ENCODE data around the gene RNF208.

DNA sequence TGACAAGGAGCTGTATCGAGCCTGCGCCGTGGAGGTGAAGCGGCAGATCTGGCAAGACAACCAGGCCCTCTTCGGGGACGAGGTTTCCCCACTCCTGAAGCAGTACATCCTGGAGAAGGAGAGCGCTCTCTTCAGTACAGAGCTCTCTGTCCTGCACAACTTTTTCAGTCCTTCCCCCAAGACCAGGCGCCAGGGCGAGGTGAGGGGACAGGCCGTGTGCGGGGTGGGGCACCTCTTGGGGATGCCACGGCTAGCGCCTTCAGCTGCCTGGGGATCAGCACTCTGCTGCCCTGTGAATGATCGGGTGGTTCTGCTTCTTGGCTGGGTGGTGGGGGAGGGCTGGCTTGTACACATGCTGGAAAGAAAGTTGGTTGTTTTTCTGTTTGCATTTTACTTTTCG lies 34.8 kb upstream of the RNF208 start:
- TF ChIP-seq FOXJ3 (CRISPR knock-in tag; IDR thresholded peaks at IDR 0.05) (no peak), EP300 (IDR thresholded peaks at IDR 0.05; ENCODE audit: borderline replicate concordance in 1 of 2, low read depth in 1 of 2, low read length in 1 of 2) (no peak), CTCF (IDR thresholded peaks at IDR 0.05) (no peak), RCOR1 (IDR thresholded peaks at IDR 0.05; ENCODE audit: low read length) (no peak), FOXM1 (IDR thresholded peaks at IDR 0.05; ENCODE audit: low read depth) (no peak), RAD21 (IDR thresholded peaks at IDR 0.05; ENCODE audit: low read length) (no peak), SIN3A (IDR thresholded peaks at IDR 0.05; ENCODE audit: borderline replicate concordance, low read depth, low read length) (no peak), ELF1 (IDR thresholded peaks at IDR 0.05) (no peak), MEF2A (IDR thresholded peaks at IDR 0.05; ENCODE audit: borderline replicate concordance, low read depth) (no peak), TAF1 (IDR thresholded peaks at IDR 0.05; ENCODE audit: borderline replicate concordance, low read depth, low read length) (no peak), USF2 (IDR thresholded peaks at IDR 0.05; ENCODE audit: borderline replicate concordance, low read depth, low read length) (no peak), JUND (IDR thresholded peaks at IDR 0.05) (no peak)
- TF ChIP-seq, protein P1, sequence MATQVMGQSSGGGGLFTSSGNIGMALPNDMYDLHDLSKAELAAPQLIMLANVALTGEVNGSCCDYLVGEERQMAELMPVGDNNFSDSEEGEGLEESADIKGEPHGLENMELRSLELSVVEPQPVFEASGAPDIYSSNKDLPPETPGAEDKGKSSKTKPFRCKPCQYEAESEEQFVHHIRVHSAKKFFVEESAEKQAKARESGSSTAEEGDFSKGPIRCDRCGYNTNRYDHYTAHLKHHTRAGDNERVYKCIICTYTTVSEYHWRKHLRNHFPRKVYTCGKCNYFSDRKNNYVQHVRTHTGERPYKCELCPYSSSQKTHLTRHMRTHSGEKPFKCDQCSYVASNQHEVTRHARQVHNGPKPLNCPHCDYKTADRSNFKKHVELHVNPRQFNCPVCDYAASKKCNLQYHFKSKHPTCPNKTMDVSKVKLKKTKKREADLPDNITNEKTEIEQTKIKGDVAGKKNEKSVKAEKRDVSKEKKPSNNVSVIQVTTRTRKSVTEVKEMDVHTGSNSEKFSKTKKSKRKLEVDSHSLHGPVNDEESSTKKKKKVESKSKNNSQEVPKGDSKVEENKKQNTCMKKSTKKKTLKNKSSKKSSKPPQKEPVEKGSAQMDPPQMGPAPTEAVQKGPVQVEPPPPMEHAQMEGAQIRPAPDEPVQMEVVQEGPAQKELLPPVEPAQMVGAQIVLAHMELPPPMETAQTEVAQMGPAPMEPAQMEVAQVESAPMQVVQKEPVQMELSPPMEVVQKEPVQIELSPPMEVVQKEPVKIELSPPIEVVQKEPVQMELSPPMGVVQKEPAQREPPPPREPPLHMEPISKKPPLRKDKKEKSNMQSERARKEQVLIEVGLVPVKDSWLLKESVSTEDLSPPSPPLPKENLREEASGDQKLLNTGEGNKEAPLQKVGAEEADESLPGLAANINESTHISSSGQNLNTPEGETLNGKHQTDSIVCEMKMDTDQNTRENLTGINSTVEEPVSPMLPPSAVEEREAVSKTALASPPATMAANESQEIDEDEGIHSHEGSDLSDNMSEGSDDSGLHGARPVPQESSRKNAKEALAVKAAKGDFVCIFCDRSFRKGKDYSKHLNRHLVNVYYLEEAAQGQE (IDR thresholded peaks at IDR 0.05; ENCODE audit: low read depth, low read length), result no peak

Data from SK-N-SH (cell line).